ENCODE data around the gene RASSF8.

The RASSF8 gene

GRCh38 chr12:26016516-26016915 lies 58.0 kb downstream of the RASSF8 start:
- no peak overlapping the region for H3K4me3 ChIP-seq (ENCODE audit: low read depth, low read length)
- no peak for DNase-seq (ENCODE audit: low read depth, low spot score)
- no peak for TF ChIP-seq CTCF (IDR thresholded peaks at IDR 0.05; ENCODE audit: low read depth, low read length)
- in situ Hi-C loops (cut with HindIII; ENCODE audit: low sequenced_read_pairs): no loop called here

- in situ Hi-C loops (cut with HindIII; ENCODE audit: low sequenced_read_pairs): no loop called here
- H3K4me3 ChIP-seq (ENCODE audit: low read depth, low read length): no peak overlapping the region
- no peak for DNase-seq (ENCODE audit: low read depth, low spot score)
- TF ChIP-seq CTCF (IDR thresholded peaks at IDR 0.05; ENCODE audit: low read depth, low read length): peak; percentile 56
Observed at GRCh38 chr12:26017484-26018211, 59.2 kb downstream of the RASSF8 start.

GRCh38 chr12:26018926-26019325 lies 60.4 kb downstream of the RASSF8 start:
- DNase-seq (ENCODE audit: low read depth, low spot score): no peak
- H3K4me3 ChIP-seq (ENCODE audit: low read depth, low read length): no peak overlapping the region
- no peak for TF ChIP-seq CTCF (IDR thresholded peaks at IDR 0.05; ENCODE audit: low read depth, low read length)
- in situ Hi-C loops (cut with HindIII; ENCODE audit: low sequenced_read_pairs): no loop called here

- in situ Hi-C loops (cut with HindIII; ENCODE audit: low sequenced_read_pairs): no loop called here
- no peak overlapping the region for H3K4me3 ChIP-seq (ENCODE audit: low read depth, low read length)
- no peak for DNase-seq (ENCODE audit: low read depth, low spot score)
- no peak for TF ChIP-seq CTCF (IDR thresholded peaks at IDR 0.05; ENCODE audit: low read depth, low read length)
Observed at GRCh38 chr12:26021534-26021933, 63.1 kb downstream of the RASSF8 start.

GRCh38 chr12:26022043-26022442 lies 63.6 kb downstream of the RASSF8 start:
- TF ChIP-seq CTCF (IDR thresholded peaks at IDR 0.05; ENCODE audit: low read depth, low read length): no peak
- in situ Hi-C loops (cut with HindIII; ENCODE audit: low sequenced_read_pairs): no loop called here
- no peak for DNase-seq (ENCODE audit: low read depth, low spot score)
- H3K4me3 ChIP-seq (ENCODE audit: low read depth, low read length): no peak overlapping the region

- DNase-seq (ENCODE audit: low read depth, low spot score): no peak
- TF ChIP-seq CTCF (IDR thresholded peaks at IDR 0.05; ENCODE audit: low read depth, low read length): no peak
- H3K4me3 ChIP-seq (ENCODE audit: low read depth, low read length): no peak overlapping the region
- in situ Hi-C loops (cut with HindIII; ENCODE audit: low sequenced_read_pairs): no loop called here
Observed at GRCh38 chr12:26026713-26027112, 68.2 kb downstream of the RASSF8 start.

Data from astrocyte of the spinal cord (primary cell).